ENCODE data around the gene DENND1A. TPM values are rescaled to one million over a fixed set of nuclear protein-coding genes. Genes with fewer than 3 reads are reported as not detected.

DENND1A gene
- total RNA-seq, 1 experiment from 2014 or later: 19.7 TPM

DNA sequence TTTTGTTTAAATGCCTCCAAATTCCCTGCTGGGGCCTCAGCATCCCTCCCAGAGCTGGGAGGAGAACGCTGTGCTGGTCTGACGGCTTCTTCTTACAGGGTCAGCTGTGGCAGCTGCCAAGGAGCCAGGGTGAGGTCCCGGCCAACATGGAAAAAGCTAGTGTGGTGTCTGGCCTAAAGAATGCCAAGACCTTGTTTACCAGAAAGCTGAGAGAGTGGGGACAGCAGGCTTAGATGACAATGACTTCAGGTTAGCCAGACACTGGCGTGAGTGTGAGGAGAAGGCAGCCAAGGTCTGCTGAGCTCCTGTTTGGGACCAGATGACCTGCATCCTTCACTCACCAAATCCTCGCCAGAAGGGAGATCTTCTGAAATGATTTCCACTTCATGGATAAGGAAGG lies 461.4 kb downstream of the DENND1A start:
- ChIA-PET CTCF (no interaction called here), POLR2A (no interaction called here)
- TF ChIP-seq, protein P1, sequence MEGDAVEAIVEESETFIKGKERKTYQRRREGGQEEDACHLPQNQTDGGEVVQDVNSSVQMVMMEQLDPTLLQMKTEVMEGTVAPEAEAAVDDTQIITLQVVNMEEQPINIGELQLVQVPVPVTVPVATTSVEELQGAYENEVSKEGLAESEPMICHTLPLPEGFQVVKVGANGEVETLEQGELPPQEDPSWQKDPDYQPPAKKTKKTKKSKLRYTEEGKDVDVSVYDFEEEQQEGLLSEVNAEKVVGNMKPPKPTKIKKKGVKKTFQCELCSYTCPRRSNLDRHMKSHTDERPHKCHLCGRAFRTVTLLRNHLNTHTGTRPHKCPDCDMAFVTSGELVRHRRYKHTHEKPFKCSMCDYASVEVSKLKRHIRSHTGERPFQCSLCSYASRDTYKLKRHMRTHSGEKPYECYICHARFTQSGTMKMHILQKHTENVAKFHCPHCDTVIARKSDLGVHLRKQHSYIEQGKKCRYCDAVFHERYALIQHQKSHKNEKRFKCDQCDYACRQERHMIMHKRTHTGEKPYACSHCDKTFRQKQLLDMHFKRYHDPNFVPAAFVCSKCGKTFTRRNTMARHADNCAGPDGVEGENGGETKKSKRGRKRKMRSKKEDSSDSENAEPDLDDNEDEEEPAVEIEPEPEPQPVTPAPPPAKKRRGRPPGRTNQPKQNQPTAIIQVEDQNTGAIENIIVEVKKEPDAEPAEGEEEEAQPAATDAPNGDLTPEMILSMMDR (IDR thresholded peaks at IDR 0.05): no peak
- TF ChIP-seq TCF7L2 (IDR thresholded peaks at IDR 0.05; ENCODE audit: low read depth, low read length): no peak
- TF ChIP-seq, protein P2, sequence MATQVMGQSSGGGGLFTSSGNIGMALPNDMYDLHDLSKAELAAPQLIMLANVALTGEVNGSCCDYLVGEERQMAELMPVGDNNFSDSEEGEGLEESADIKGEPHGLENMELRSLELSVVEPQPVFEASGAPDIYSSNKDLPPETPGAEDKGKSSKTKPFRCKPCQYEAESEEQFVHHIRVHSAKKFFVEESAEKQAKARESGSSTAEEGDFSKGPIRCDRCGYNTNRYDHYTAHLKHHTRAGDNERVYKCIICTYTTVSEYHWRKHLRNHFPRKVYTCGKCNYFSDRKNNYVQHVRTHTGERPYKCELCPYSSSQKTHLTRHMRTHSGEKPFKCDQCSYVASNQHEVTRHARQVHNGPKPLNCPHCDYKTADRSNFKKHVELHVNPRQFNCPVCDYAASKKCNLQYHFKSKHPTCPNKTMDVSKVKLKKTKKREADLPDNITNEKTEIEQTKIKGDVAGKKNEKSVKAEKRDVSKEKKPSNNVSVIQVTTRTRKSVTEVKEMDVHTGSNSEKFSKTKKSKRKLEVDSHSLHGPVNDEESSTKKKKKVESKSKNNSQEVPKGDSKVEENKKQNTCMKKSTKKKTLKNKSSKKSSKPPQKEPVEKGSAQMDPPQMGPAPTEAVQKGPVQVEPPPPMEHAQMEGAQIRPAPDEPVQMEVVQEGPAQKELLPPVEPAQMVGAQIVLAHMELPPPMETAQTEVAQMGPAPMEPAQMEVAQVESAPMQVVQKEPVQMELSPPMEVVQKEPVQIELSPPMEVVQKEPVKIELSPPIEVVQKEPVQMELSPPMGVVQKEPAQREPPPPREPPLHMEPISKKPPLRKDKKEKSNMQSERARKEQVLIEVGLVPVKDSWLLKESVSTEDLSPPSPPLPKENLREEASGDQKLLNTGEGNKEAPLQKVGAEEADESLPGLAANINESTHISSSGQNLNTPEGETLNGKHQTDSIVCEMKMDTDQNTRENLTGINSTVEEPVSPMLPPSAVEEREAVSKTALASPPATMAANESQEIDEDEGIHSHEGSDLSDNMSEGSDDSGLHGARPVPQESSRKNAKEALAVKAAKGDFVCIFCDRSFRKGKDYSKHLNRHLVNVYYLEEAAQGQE (IDR thresholded peaks at IDR 0.05; ENCODE audit: insufficient read depth in 1 of 2, low read depth in 2 of 2, low read length in 1 of 2): no peak
- no peak for TF ChIP-seq POLR2AphosphoS5 (IDR thresholded peaks at IDR 0.05; ENCODE audit: low read depth, low read length)
- ATAC-seq (no peak), DNase-seq (ENCODE audit: low read depth, low spot score) (no peak)
- no peak overlapping the region for H3K4me3 ChIP-seq (ENCODE audit: low read depth in 2 of 2, low read length in 2 of 2)
- no peaks in the 10 kb centered on the region for H3K27me3 ChIP-seq (ENCODE audit: control insufficient read depth, insufficient read depth, low read length)
- in situ Hi-C loops (cut with HindIII; ENCODE audit: low pct_unique_long_range_greater_than_20kb, low sequenced_read_pairs): no loop called here
- intact Hi-C loops (cut with micrococcal nuclease; ENCODE audit: unreplicated experiment): no loop called here
- no peaks in the 10 kb centered on the region for H3K4me1 ChIP-seq (ENCODE audit: control insufficient read depth, insufficient read depth, low read length)
- BruUV-seq (replicated peaks): no TSS peak
- H3K27ac ChIP-seq (ENCODE audit: low read length): no peak overlapping the region
- H3K9me3 ChIP-seq (ENCODE audit: control insufficient read depth, insufficient read depth, low read depth, low read length): no peaks in the 10 kb centered on the region
- H3K36me3 ChIP-seq (ENCODE audit: control insufficient read depth, insufficient read depth, low read length): no peaks in the 10 kb centered on the region

DNA sequence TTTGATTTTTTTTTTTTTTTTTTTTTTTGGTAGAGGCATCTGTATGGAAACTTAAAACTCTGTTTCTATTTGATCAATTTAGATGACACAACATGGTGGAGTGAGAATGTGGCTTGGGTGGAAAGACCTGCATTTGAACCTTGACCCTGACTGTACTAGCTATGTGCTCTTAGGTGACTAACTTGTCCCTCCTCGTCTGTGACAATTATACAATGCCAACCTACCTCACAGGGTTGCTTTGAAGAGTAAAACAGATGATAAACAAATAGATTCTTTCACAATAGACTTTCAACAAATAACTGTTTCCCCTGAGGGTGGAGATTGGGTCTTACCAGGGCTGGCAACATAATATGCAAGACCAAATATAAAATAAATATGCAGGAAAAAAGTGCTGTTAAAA lies 464.6 kb downstream of the DENND1A start:
- CTCF ChIA-PET: no interaction called here
- no peak for TF ChIP-seq SIN3A (IDR thresholded peaks at IDR 0.05; ENCODE audit: borderline replicate concordance, insufficient read depth, low read depth, low read length)
- TF ChIP-seq, protein P2 (IDR thresholded peaks at IDR 0.05; ENCODE audit: insufficient read depth in 1 of 2, low read depth in 2 of 2, low read length in 1 of 2): no peak
- no peak for TF ChIP-seq TCF7L2 (IDR thresholded peaks at IDR 0.05; ENCODE audit: low read depth, low read length)
- TF ChIP-seq, protein P1 (IDR thresholded peaks at IDR 0.05): no peak
- TF ChIP-seq POLR2AphosphoS5 (IDR thresholded peaks at IDR 0.05; ENCODE audit: low read depth, low read length): no peak
- H3K4me3 ChIP-seq (ENCODE audit: low read depth in 2 of 2, low read length in 2 of 2): no peak overlapping the region
- intact Hi-C loops (cut with micrococcal nuclease; ENCODE audit: unreplicated experiment): no loop called here
- no peak overlapping the region for H3K27ac ChIP-seq (ENCODE audit: low read length)
- no peaks in the 10 kb centered on the region for H3K27me3 ChIP-seq (ENCODE audit: control insufficient read depth, insufficient read depth, low read length)
- no peak for DNase-seq (ENCODE audit: low read depth, low spot score)
- no peaks in the 10 kb centered on the region for H3K36me3 ChIP-seq (ENCODE audit: control insufficient read depth, insufficient read depth, low read length)
- POLR2A ChIA-PET: interaction anchor here (0.6 kb wide), 2 partner anchors 29 to 463 kb away, joined by 3 to 5 read pairs; no protein-coding TSS in a partner anchor
- ATAC-seq: no peak
- in situ Hi-C loops (cut with HindIII; ENCODE audit: low pct_unique_long_range_greater_than_20kb, low sequenced_read_pairs): no loop called here
- no peaks in the 10 kb centered on the region for H3K9me3 ChIP-seq (ENCODE audit: control insufficient read depth, insufficient read depth, low read depth, low read length)
- H3K4me1 ChIP-seq (ENCODE audit: control insufficient read depth, insufficient read depth, low read length): no peaks in the 10 kb centered on the region
- no TSS peak for BruUV-seq (replicated peaks)
